ENCODE data around the gene TMEM259. TPM values are rescaled to one million over a fixed set of nuclear protein-coding genes. Genes with fewer than 3 reads are reported as not detected.

TMEM259 gene
- total and polyA plus RNA-seq, 2 of the 13 experiments (the other 11 are each of a cell fraction or from before 2014, with no cell fraction given) = 64.7 to 164 TPM

DNA sequence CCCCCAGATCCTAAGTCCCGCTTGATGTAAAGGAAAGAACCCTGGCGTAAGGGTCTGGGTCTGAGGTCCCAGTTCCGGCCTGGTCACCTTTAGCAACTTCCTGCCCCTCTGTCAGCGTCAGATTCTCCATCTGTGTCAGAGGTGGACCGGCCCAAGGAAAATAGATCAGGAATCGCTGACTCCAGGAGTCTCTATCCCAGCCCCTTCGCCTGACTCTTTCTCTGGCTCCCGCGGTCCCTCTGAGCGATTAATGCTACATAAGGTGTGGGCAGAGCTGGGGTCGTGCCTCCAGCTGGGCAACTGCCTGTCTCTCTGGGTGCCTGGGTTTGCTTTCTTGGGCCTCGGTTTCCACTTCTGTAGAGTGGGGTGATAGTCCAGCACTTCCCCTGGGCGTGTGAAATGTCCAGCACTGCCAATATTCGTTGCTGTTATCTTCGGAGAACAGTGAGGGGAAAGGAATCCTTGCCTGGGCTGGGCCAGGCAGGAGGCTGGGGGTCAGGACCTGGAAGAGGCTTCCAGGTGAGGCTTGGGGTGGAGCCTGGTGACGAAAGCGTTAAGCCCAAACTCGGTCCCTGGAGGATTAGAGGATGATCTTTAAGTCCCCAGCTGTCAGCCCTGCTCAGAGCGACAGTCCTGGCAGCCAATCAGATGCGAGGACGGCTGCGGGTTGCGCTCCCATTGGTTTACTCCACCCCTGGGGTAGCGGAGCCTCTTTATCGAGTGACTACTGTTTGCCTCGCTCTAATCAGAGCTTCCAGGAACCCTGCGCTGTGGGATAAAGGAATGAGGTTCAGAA, 19.8 kb upstream of the TMEM259 start (continued):
- TF ChIP-seq, protein P1, sequence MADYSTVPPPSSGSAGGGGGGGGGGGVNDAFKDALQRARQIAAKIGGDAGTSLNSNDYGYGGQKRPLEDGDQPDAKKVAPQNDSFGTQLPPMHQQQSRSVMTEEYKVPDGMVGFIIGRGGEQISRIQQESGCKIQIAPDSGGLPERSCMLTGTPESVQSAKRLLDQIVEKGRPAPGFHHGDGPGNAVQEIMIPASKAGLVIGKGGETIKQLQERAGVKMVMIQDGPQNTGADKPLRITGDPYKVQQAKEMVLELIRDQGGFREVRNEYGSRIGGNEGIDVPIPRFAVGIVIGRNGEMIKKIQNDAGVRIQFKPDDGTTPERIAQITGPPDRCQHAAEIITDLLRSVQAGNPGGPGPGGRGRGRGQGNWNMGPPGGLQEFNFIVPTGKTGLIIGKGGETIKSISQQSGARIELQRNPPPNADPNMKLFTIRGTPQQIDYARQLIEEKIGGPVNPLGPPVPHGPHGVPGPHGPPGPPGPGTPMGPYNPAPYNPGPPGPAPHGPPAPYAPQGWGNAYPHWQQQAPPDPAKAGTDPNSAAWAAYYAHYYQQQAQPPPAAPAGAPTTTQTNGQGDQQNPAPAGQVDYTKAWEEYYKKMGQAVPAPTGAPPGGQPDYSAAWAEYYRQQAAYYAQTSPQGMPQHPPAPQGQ (CRISPR knock-in tag; IDR thresholded peaks at IDR 0.05; ENCODE audit: borderline replicate concordance) = no peak
- peak; percentile 75; the same call in 1 of the 2 replicates for TF ChIP-seq ZNF292 (CRISPR knock-in tag; IDR thresholded peaks at IDR 0.05; ENCODE audit: borderline replicate concordance, low read depth)
- 0 out of 2 replicates have a peak, but pooled peaks have one; percentile 35 for TF ChIP-seq TBX3 (IDR thresholded peaks at IDR 0.05; ENCODE audit: borderline replicate concordance)
- TF ChIP-seq ELF1 (CRISPR knock-in tag; IDR thresholded peaks at IDR 0.05) = no peak
- TF ChIP-seq, protein P2, sequence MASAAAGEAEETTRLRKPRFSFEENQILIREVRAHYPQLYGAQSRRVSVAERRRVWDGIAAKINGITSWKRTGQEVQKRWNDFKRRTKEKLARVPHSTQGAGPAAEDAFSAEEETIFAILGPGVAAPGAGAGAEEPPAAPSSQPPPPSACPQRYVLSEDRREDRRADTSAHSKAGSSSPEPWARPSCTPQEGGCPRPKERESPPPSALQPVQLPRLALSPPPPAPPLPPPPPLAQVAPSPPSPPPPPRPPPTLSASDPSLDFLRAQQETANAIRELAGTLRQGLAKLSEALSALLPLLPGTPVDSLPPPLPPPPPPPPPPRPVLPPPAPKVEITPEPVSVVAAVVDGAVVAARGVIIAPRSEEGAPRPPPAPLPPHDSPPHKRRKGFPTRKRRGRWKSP (CRISPR knock-in tag; IDR thresholded peaks at IDR 0.05) = no peak
- TF ChIP-seq, protein P3, sequence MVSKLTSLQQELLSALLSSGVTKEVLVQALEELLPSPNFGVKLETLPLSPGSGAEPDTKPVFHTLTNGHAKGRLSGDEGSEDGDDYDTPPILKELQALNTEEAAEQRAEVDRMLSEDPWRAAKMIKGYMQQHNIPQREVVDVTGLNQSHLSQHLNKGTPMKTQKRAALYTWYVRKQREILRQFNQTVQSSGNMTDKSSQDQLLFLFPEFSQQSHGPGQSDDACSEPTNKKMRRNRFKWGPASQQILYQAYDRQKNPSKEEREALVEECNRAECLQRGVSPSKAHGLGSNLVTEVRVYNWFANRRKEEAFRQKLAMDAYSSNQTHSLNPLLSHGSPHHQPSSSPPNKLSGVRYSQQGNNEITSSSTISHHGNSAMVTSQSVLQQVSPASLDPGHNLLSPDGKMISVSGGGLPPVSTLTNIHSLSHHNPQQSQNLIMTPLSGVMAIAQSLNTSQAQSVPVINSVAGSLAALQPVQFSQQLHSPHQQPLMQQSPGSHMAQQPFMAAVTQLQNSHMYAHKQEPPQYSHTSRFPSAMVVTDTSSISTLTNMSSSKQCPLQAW (CRISPR knock-in tag; IDR thresholded peaks at IDR 0.05) = 0 out of 2 replicates have a peak, but pooled peaks have one; percentile 29
- no peak for TF ChIP-seq KMT2B (CRISPR knock-in tag; IDR thresholded peaks at IDR 0.05)
- TF ChIP-seq MAF1 (CRISPR knock-in tag; IDR thresholded peaks at IDR 0.05; ENCODE audit: borderline replicate concordance) = no peak
- TF ChIP-seq AGO1 (IDR thresholded peaks at IDR 0.05; ENCODE audit: low read depth, low read length, poor library complexity, severe bottlenecking) = peak; percentile 24
- peak; percentile 25; the same call in 1 of the 2 replicates for TF ChIP-seq GATAD2A (CRISPR knock-in tag; IDR thresholded peaks at IDR 0.05)
- TF ChIP-seq SMARCC2 (IDR thresholded peaks at IDR 0.05) = no peak
- TF ChIP-seq, protein P4, sequence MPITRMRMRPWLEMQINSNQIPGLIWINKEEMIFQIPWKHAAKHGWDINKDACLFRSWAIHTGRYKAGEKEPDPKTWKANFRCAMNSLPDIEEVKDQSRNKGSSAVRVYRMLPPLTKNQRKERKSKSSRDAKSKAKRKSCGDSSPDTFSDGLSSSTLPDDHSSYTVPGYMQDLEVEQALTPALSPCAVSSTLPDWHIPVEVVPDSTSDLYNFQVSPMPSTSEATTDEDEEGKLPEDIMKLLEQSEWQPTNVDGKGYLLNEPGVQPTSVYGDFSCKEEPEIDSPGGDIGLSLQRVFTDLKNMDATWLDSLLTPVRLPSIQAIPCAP (CRISPR knock-in tag; IDR thresholded peaks at IDR 0.05; ENCODE audit: low read depth) = no peak
- TF ChIP-seq HOXA9 (CRISPR knock-in tag; IDR thresholded peaks at IDR 0.05; ENCODE audit: borderline replicate concordance) = no peak
- no peak for TF ChIP-seq ZNF772 (CRISPR knock-in tag; IDR thresholded peaks at IDR 0.05)
- TF ChIP-seq RFX5 (IDR thresholded peaks at IDR 0.05; ENCODE audit: low read depth, low read length) = no peak
- TF ChIP-seq ZMYM3 (CRISPR knock-in tag; IDR thresholded peaks at IDR 0.05) = peak; percentile 67; the same call in 1 of the 2 replicates
- TF ChIP-seq ARNTL (CRISPR knock-in tag; IDR thresholded peaks at IDR 0.05) = no peak
- peak; percentile 73 for TF ChIP-seq ZEB1 (IDR thresholded peaks at IDR 0.05; ENCODE audit: insufficient replicate concordance, low read depth)
- TF ChIP-seq ZNF430 (CRISPR knock-in tag; IDR thresholded peaks at IDR 0.05) = no peak
- TF ChIP-seq NBN (conservative IDR thresholded peaks at IDR 0.05) = no peak

All from HepG2 (cell line).